Esophagus squamous epithelium (tissue), 5 donors: ENCODE data around the gene DKK3. TPM values are rescaled to one million over a fixed set of nuclear protein-coding genes. Genes with fewer than 3 reads are reported as not detected.

Source experiments
- DNase-seq: peaks from one replicate; lab custom pipeline; 2025; lab: John Stamatoyannopoulos, UW
- H3K27ac ChIP-seq, 4 donors: fragments of 200-600 bp; sonication (generic); one replicate each; pipeline ENCODE4 v1.5.1; 2016 to 2019; ENCODE audit warnings: mild to moderate bottlenecking in 1 of 4
- H3K27me3 ChIP-seq, 4 donors: fragments of 200-600 bp; sonication (generic); 1 replicate in 3 of 4; 2 replicates in 1 of 4; pipeline versions ENCODE4 v1.5.1 to v1.6.0; 2017 to 2021; ENCODE audit warnings: antibody characterized with exemption in 1 of 4
- H3K36me3 ChIP-seq, 3 donors: fragments of 200-600 bp; sonication (generic); one replicate each; pipeline ENCODE4 v1.5.1; 2016 to 2019
- H3K4me1 ChIP-seq, 3 donors: fragments of 200-600 bp; sonication (generic); one replicate each; pipeline ENCODE4 v1.5.1; 2017 to 2019
- H3K4me3 ChIP-seq, 4 donors: fragments of 200-600 bp; sonication (generic); 1 replicate in 3 of 4; 2 replicates in 1 of 4; pipeline ENCODE4 v1.5.1; 2016 to 2019; ENCODE audit warnings: mild to moderate bottlenecking in 2 of 4, moderate library complexity in 1 of 4
- H3K9me3 ChIP-seq, 3 donors: fragments of 200-600 bp; sonication (generic); one replicate each; pipeline ENCODE4 v1.5.1; 2016 to 2019
- CTCF ChIP-seq, 6 experiments: fragments of 450-650 bp in 4 of 6; fragments of 200-600 bp in 2 of 6; sonication (generic) in 2 of 6; IDR thresholded peaks; one replicate each; pipeline ENCODE4 v1.5.1; 2016 to 2019; ENCODE audit warnings: antibody characterized with exemption in 6 of 6, mild to moderate bottlenecking in 4 of 6, moderate library complexity in 4 of 6
- POLR2A ChIP-seq, 4 donors: fragments of 450-650 bp; IDR thresholded peaks; one replicate each; pipeline ENCODE4 v1.6.1; 2017; ENCODE audit warnings: antibody characterized with exemption in 4 of 4, mild to moderate bottlenecking in 4 of 4, moderate library complexity in 3 of 4
- WGBS, 2 donors: methylation state at CpG; one replicate each; pipeline ENCODE4 v1.1.5; 2018; 5-methylcytosine and 5-hydroxymethylcytosine counted together
- intact Hi-C: fragments of 100-400 bp; cut with DNase I; formaldehyde crosslinking; loops from one replicate; pipeline ENCODE4 v1.15.0; 2022
- total RNA-seq, 4 donors: library from RNA; depleted of rRNA; stranded (reverse); fragments of >200 nt; gene quantifications; one replicate each; pipeline ENCODE4 v1.1.0, GENCODE V29; 2016
- donor health status: DM: yes; HTN: yes; CAD: no.

DKK3 gene
- total RNA-seq, 4 donors from 2014 or later = 24.8 to 112 (median 44.5) TPM

DNA sequence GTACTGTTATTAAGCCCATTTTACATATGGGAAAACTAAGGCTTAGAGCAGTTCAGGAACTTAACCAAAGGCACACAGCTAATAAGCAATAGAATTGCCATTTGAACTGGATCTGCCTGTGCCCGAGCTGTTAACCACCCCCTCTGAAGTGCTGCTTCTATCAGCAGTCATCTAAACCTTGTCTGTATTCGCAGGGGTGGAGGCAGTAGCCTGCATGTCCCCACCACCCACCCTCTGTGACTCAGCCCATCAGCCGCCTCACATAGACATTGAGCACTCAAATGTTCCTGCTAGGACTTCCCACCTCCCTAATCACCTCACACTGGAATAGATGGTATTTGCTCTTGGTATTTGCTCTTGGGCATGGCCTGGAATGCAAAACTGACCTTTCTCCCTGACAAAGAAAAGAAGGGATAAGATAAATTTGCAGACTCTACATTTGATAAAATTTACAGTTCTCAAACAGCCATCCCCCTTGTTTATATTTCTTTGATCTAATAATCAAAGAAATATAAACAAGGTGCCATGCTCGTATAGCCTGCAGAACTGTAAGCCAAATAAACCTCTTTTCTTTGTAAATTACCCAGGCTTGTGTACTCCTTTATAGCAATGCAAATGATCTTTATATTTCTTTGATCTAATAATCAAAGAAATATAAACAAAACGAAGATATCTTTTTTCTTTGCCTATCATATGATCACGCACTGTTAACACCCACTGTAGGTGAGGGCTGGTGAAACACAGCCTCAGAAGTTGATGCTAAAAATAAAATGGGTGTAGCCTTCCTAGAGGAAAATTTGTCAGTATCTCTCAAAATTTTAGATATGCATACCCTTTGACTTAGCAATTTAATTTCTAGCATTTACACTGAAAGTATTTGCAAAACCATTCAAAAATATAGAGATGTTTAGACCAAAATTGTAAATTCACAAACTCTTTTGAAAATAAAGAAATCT is 15.9 kb downstream of the DKK3 start:
- intact Hi-C loops = no loop called here
- no peak for DNase-seq
- H3K27ac ChIP-seq = no peak overlapping the region
- H3K36me3 ChIP-seq = peaks cover 0 to 9% (median 0%) of the 10 kb centered on the region in 3 donors
- peaks cover 0 to 4% (median 0%) of the 10 kb centered on the region in 4 donors for H3K27me3 ChIP-seq
- H3K4me3 ChIP-seq = no peak overlapping the region
- 64 to 67% methylated on average over 6 of the region's 6 CpGs for WGBS, 2 donors
- no peaks in the 10 kb centered on the region for H3K9me3 ChIP-seq
- TF ChIP-seq CTCF (IDR thresholded peaks at IDR 0.05) = no peak
- no peak for TF ChIP-seq POLR2A (IDR thresholded peaks at IDR 0.05)
- H3K4me1 ChIP-seq = peaks cover 0 to 59% (median 0%) of the 10 kb centered on the region in 3 donors

DNA sequence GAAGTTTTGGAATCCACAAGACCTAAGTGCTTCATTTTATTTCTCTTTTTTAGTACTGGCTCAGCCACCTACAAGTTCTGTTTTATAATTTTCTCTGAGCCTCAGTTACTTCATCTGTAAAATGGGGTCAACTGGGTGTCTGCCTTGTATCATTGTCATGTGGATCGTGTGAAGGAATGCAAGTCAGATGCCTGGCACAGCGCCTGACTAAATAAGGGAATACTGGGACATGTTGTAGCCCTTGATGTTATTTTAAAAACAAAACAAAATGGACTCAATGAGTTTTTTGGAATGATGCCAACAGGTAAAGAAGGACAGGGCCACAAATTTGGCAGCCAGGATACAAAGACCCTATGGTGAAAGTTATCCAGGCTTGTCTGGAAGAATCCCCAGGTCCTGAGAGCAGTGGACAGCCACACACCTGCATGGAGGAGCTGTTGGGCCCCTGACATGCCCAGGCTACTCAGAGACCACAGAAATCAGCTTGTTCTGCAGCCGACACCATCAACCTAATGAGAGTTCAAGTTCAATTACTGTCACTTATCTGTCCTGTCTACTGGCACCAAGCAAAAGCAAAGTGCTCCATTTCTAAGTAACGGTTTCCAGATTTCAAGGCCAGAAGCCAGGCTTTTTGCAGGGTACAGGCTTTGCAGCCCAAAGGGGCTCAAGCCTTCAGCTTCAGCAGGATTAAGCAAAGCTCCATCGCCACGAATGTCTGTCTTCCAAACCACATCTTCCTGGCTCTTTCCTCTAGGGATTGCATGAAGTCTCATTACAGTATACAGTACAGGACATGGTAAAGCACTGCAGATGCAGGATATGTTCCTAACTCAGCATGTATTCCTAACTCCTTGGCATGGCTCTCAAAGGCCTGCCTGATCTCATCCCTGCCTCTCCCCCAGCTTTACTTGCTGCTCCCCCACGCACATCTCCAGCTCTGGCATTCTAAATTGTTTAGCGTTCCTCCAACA is 18.4 kb downstream of the DKK3 start:
- 63 to 73% methylated on average over 7 to 8 of the region's 8 CpGs for WGBS, 2 donors
- H3K9me3 ChIP-seq = no peaks in the 10 kb centered on the region
- H3K36me3 ChIP-seq = no peaks in the 10 kb centered on the region
- no peak for TF ChIP-seq POLR2A (IDR thresholded peaks at IDR 0.05)
- TF ChIP-seq CTCF (IDR thresholded peaks at IDR 0.05) = no peak
- H3K4me3 ChIP-seq = no peak overlapping the region
- intact Hi-C loops = no loop called here
- peaks cover 0 to 4% (median 0%) of the 10 kb centered on the region in 4 donors for H3K27me3 ChIP-seq
- no peak for DNase-seq
- H3K4me1 ChIP-seq = peaks cover 0 to 37% (median 0%) of the 10 kb centered on the region in 3 donors
- H3K27ac ChIP-seq = no peak overlapping the region

DNA sequence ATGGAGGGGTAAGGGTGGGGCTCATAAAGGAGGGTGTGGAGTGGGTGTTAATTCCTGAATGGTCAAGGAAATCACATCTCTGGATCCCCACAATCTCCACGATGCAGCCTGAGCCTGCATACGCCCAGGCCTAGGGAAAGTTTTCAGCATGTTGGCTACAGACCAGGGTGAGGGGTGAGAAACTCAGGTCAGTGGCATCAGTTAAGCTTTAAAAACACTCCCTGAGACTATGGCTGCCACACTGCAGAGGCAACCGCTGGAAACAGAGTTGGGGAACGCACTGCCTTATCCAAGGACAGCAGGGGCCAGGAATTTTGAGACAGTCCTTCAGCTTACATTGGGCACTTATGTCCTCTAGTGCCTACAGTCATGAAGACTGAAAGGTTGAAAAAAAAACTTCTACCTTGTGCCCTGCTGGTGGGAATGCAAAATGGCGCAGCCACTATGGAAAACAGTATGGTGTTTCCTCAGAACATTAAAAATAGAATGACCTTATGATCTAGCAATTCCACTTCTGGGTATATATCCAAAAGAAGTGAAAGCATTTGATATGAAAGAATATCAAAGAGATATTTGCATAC is 19.7 kb downstream of the DKK3 start:
- no peak for DNase-seq
- no peak overlapping the region for H3K4me3 ChIP-seq
- H3K9me3 ChIP-seq = no peaks in the 10 kb centered on the region
- H3K4me1 ChIP-seq = peaks cover 0 to 34% (median 0%) of the 10 kb centered on the region in 3 donors
- H3K27me3 ChIP-seq = no peaks in the 10 kb centered on the region
- TF ChIP-seq CTCF (IDR thresholded peaks at IDR 0.05) (peak in 1 of 6 experiments; percentile 11), POLR2A (IDR thresholded peaks at IDR 0.05) (no peak)
- WGBS, 2 donors = 86 to 97% methylated on average over 3 to 4 of the region's 5 CpGs
- no peaks in the 10 kb centered on the region for H3K36me3 ChIP-seq
- intact Hi-C loops = no loop called here
- peak overlapping the region in 3 of 4 donors; percentile 15 to 56 (median 33) for H3K27ac ChIP-seq

GRCh38 chr11:11988099-11988651 is 20.3 kb downstream of the DKK3 start:
- H3K4me3 ChIP-seq = no peak overlapping the region
- no peak for TF ChIP-seq CTCF (IDR thresholded peaks at IDR 0.05)
- no peak for TF ChIP-seq POLR2A (IDR thresholded peaks at IDR 0.05)
- no peaks in the 10 kb centered on the region for H3K9me3 ChIP-seq
- 44 to 74% methylated on average over 3 to 5 of the region's 7 CpGs for WGBS, 2 donors
- intact Hi-C loops = no loop called here
- peak overlapping the region in 3 of 4 donors; percentile 15 to 56 (median 33) for H3K27ac ChIP-seq
- DNase-seq = no peak
- no peaks in the 10 kb centered on the region for H3K36me3 ChIP-seq
- H3K27me3 ChIP-seq = no peaks in the 10 kb centered on the region
- peaks cover 0 to 28% (median 0%) of the 10 kb centered on the region in 3 donors for H3K4me1 ChIP-seq
